ENCODE data around the gene ANTXR1.
A peak's percentile ranks its signal among the peaks of the same experiment; 100 is the strongest.

Gene ANTXR1

GRCh38 chr2:69007169-69007568, 5.8 kb upstream of the ANTXR1 start:
- DNase-seq: no peak

- DNase-seq: no peak
Observed at GRCh38 chr2:69007603-69008002, 5.4 kb upstream of the ANTXR1 start.

- DNase-seq: no peak
Observed at GRCh38 chr2:69010437-69011194, 2.4 kb upstream of the ANTXR1 start.

GRCh38 chr2:69011611-69012157, 1.3 kb upstream of the ANTXR1 start:
- DNase-seq: no peak

GRCh38 chr2:69012310-69013141, 453 bp upstream of the ANTXR1 start:
- DNase-seq: peak; percentile 24 to 42

GRCh38 chr2:69013840-69014821, 1.2 kb downstream of the ANTXR1 start:
- DNase-seq: no peak

- DNase-seq: no peak
Observed at GRCh38 chr2:69017080-69017479, 4.1 kb downstream of the ANTXR1 start.

GRCh38 chr2:69017835-69018234, 4.9 kb downstream of the ANTXR1 start:
- no peak for DNase-seq

- no peak for DNase-seq
Observed at GRCh38 chr2:69018678-69019095, 5.7 kb downstream of the ANTXR1 start.

- no peak for DNase-seq
Observed at GRCh38 chr2:69020496-69021426, 7.8 kb downstream of the ANTXR1 start.

GRCh38 chr2:69021727-69022126, 8.7 kb downstream of the ANTXR1 start:
- no peak for DNase-seq

- DNase-seq: no peak
Observed at GRCh38 chr2:69022548-69022947, 9.6 kb downstream of the ANTXR1 start.

GRCh38 chr2:69023236-69023635, 10.3 kb downstream of the ANTXR1 start:
- DNase-seq: no peak

GRCh38 chr2:69026026-69026425, 13.0 kb downstream of the ANTXR1 start:
- DNase-seq: peak; percentile 5 to 22

GRCh38 chr2:69026691-69027459, 13.9 kb downstream of the ANTXR1 start:
- no peak for DNase-seq

- no peak for DNase-seq
Observed at GRCh38 chr2:69030800-69031428, 17.9 kb downstream of the ANTXR1 start.

GRCh38 chr2:69031466-69031865, 18.5 kb downstream of the ANTXR1 start:
- DNase-seq: no peak

GRCh38 chr2:69032336-69032735, 19.4 kb downstream of the ANTXR1 start:
- no peak for DNase-seq

GRCh38 chr2:69033461-69034095, 20.6 kb downstream of the ANTXR1 start:
- no peak for DNase-seq

GRCh38 chr2:69034122-69034521, 21.1 kb downstream of the ANTXR1 start:
- no peak for DNase-seq
